ENCODE results near the gene ZNF76. TPM values are rescaled to one million over a fixed set of nuclear protein-coding genes. Genes with fewer than 3 reads are reported as not detected.

Gene ZNF76
- polyA plus RNA-seq, 1 donor, result 35.7 TPM

DNA sequence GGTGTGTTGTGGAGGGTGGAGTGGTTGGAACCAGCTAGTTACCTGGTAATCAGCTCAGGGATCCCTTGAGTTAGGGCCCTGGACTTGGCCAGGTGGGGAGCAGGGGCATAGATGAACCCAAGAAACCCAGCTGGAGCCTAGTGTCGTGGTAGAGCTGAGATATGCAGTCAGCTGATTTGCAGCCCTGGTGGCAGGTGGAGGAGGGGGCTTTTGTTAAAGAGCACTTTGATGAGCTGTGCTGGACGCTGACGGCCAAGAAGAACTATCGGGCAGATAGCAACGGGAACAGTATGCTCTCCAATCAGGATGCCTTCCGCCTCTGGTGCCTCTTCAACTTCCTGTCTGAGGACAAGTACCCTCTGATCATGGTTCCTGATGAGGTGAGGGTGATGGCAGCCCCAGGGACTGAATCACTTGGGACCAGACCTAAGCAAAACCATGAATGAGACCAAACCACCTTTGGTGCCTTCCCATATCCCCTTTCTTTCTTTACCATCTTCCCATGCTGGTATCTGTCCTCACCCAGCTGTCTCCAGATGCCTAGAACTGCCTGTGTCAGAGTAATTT, 50.8 kb downstream of the ZNF76 start:
- no peak for DNase-seq
- Histone ChIP-seq H3K4me1 (ENCODE audit: control insufficient read depth, insufficient read depth, low read length) (no peaks in the 10 kb centered on the region), H3K9me3 (ENCODE audit: control insufficient read depth, low read depth, low read length) (no peaks in the 10 kb centered on the region), H3K27me3 (ENCODE audit: control insufficient read depth, insufficient read depth, low read length) (no peaks in the 10 kb centered on the region), H3K27ac (ENCODE audit: low read length) (no peak overlapping the region), H3K4me3 (ENCODE audit: low read length) (no peak overlapping the region), H3K36me3 (ENCODE audit: control insufficient read depth, insufficient read depth, low read length) (peaks cover 2% of the 10 kb centered on the region)
- WGBS (ENCODE audit: insufficient coverage, low lambda C conversion rate), result no CpG with 5 or more reads among the region's 6 CpGs

GRCh38 chr6:35311390-35312075, 52.0 kb downstream of the ZNF76 start:
- WGBS (ENCODE audit: insufficient coverage, low lambda C conversion rate), result no CpG with 5 or more reads among the region's 6 CpGs
- no peaks in the 10 kb centered on the region for H3K4me1 ChIP-seq (ENCODE audit: control insufficient read depth, insufficient read depth, low read length)
- H3K36me3 ChIP-seq (ENCODE audit: control insufficient read depth, insufficient read depth, low read length), result peaks cover 2% of the 10 kb centered on the region
- H3K27ac ChIP-seq (ENCODE audit: low read length), result no peak overlapping the region
- H3K4me3 ChIP-seq (ENCODE audit: low read length), result no peak overlapping the region
- no peaks in the 10 kb centered on the region for H3K9me3 ChIP-seq (ENCODE audit: control insufficient read depth, low read depth, low read length)
- no peaks in the 10 kb centered on the region for H3K27me3 ChIP-seq (ENCODE audit: control insufficient read depth, insufficient read depth, low read length)
- no peak for DNase-seq

DNA sequence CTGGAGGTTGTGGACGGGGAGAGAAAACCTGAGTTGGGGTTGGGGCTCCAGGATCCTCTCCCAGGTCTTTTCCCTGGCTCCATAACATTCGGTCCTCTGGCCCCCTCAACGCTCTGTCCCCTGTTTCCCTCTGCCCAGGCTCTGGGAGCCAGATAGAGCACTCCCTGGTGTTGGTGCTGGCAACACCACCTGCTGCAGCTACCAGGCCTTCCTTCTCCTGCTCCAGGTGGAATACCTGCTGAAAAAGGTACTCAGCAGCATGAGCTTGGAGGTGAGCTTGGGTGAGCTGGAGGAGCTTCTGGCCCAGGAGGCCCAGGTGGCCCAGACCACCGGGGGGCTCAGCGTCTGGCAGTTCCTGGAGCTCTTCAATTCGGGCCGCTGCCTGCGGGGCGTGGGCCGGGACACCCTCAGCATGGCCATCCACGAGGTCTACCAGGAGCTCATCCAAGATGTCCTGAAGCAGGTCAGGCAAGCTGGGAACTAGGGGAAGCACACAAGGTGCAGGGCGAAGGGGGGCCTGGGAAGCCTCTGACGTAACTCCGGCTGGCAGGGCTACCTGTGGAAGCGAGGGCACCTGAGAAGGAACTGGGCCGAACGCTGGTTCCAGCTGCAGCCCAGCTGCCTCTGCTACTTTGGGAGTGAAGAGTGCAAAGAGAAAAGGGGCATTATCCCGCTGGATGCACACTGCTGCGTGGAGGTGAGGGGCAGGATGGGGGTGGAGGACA, 52.7 kb downstream of the ZNF76 start:
- Histone ChIP-seq H3K9me3 (ENCODE audit: control insufficient read depth, low read depth, low read length) (no peaks in the 10 kb centered on the region), H3K36me3 (ENCODE audit: control insufficient read depth, insufficient read depth, low read length) (peaks cover 2% of the 10 kb centered on the region), H3K27ac (ENCODE audit: low read length) (no peak overlapping the region), H3K4me3 (ENCODE audit: low read length) (no peak overlapping the region), H3K27me3 (ENCODE audit: control insufficient read depth, insufficient read depth, low read length) (no peaks in the 10 kb centered on the region), H3K4me1 (ENCODE audit: control insufficient read depth, insufficient read depth, low read length) (no peaks in the 10 kb centered on the region)
- no peak for DNase-seq
- no CpG with 5 or more reads among the region's 19 CpGs for WGBS (ENCODE audit: insufficient coverage, low lambda C conversion rate)

- Histone ChIP-seq H3K27ac (ENCODE audit: low read length) (no peak overlapping the region), H3K27me3 (ENCODE audit: control insufficient read depth, insufficient read depth, low read length) (no peaks in the 10 kb centered on the region), H3K9me3 (ENCODE audit: control insufficient read depth, low read depth, low read length) (peaks cover 3% of the 10 kb centered on the region), H3K36me3 (ENCODE audit: control insufficient read depth, insufficient read depth, low read length) (peaks cover 2% of the 10 kb centered on the region), H3K4me1 (ENCODE audit: control insufficient read depth, insufficient read depth, low read length) (peaks cover 4% of the 10 kb centered on the region), H3K4me3 (ENCODE audit: low read length) (no peak overlapping the region)
- DNase-seq, result no peak
- WGBS (ENCODE audit: insufficient coverage, low lambda C conversion rate), result no CpG with 5 or more reads among the region's 2 CpGs
Observed at GRCh38 chr6:35312807-35313206, 53.3 kb downstream of the ZNF76 start.

GRCh38 chr6:35317483-35318195, 58.1 kb downstream of the ZNF76 start:
- no peak for DNase-seq
- peaks cover 3% of the 10 kb centered on the region for H3K36me3 ChIP-seq (ENCODE audit: control insufficient read depth, insufficient read depth, low read length)

GRCh38 chr6:35318196-35319171, 58.9 kb downstream of the ZNF76 start:
- H3K36me3 ChIP-seq (ENCODE audit: control insufficient read depth, insufficient read depth, low read length), result peaks cover 3% of the 10 kb centered on the region
- no peaks in the 10 kb centered on the region for H3K27me3 ChIP-seq (ENCODE audit: control insufficient read depth, insufficient read depth, low read length)
- H3K4me3 ChIP-seq (ENCODE audit: low read length), result peak overlapping the region; percentile 58
- H3K9me3 ChIP-seq (ENCODE audit: control insufficient read depth, low read depth, low read length), result peaks cover 3% of the 10 kb centered on the region
- 0% methylated on average over 1 of the region's 55 CpGs for WGBS (ENCODE audit: insufficient coverage, low lambda C conversion rate)
- DNase-seq, result peak; percentile 87 to 93
- H3K27ac ChIP-seq (ENCODE audit: low read length), result peak overlapping the region; percentile 92
- H3K4me1 ChIP-seq (ENCODE audit: control insufficient read depth, insufficient read depth, low read length), result peaks cover 15% of the 10 kb centered on the region

More at GRCh38 chr6:35317483-35318195, 58.1 kb downstream of the ZNF76 start:
- Histone ChIP-seq H3K9me3 (ENCODE audit: control insufficient read depth, low read depth, low read length) (peaks cover 3% of the 10 kb centered on the region), H3K4me3 (ENCODE audit: low read length) (peak overlapping the region; percentile 47), H3K27ac (ENCODE audit: low read length) (peak overlapping the region; percentile 5), H3K4me1 (ENCODE audit: control insufficient read depth, insufficient read depth, low read length) (peaks cover 15% of the 10 kb centered on the region), H3K27me3 (ENCODE audit: control insufficient read depth, insufficient read depth, low read length) (no peaks in the 10 kb centered on the region)
- WGBS (ENCODE audit: insufficient coverage, low lambda C conversion rate), result no CpG with 5 or more reads among the region's 28 CpGs

GRCh38 chr6:35319346-35320030, 60.0 kb downstream of the ZNF76 start:
- peaks cover 3% of the 10 kb centered on the region for H3K36me3 ChIP-seq (ENCODE audit: control insufficient read depth, insufficient read depth, low read length)
- peak overlapping the region; percentile 92 for H3K27ac ChIP-seq (ENCODE audit: low read length)

GRCh38 chr6:35320031-35320410, 60.5 kb downstream of the ZNF76 start:
- DNase-seq, result no peak
- H3K27ac ChIP-seq (ENCODE audit: low read length), result no peak overlapping the region
- H3K27me3 ChIP-seq (ENCODE audit: control insufficient read depth, insufficient read depth, low read length), result no peaks in the 10 kb centered on the region
- H3K9me3 ChIP-seq (ENCODE audit: control insufficient read depth, low read depth, low read length), result peaks cover 3% of the 10 kb centered on the region
- no CpG with 5 or more reads among the region's 2 CpGs for WGBS (ENCODE audit: insufficient coverage, low lambda C conversion rate)
- H3K4me1 ChIP-seq (ENCODE audit: control insufficient read depth, insufficient read depth, low read length), result peaks cover 15% of the 10 kb centered on the region
- H3K36me3 ChIP-seq (ENCODE audit: control insufficient read depth, insufficient read depth, low read length), result peaks cover 3% of the 10 kb centered on the region
- H3K4me3 ChIP-seq (ENCODE audit: low read length), result no peak overlapping the region

More at GRCh38 chr6:35319346-35320030, 60.0 kb downstream of the ZNF76 start:
- no peak for DNase-seq
- Histone ChIP-seq H3K27me3 (ENCODE audit: control insufficient read depth, insufficient read depth, low read length) (no peaks in the 10 kb centered on the region), H3K4me1 (ENCODE audit: control insufficient read depth, insufficient read depth, low read length) (peaks cover 15% of the 10 kb centered on the region), H3K9me3 (ENCODE audit: control insufficient read depth, low read depth, low read length) (peaks cover 3% of the 10 kb centered on the region), H3K4me3 (ENCODE audit: low read length) (no peak overlapping the region)
- no CpG with 5 or more reads among the region's 20 CpGs for WGBS (ENCODE audit: insufficient coverage, low lambda C conversion rate)

GRCh38 chr6:35321091-35321490, 61.6 kb downstream of the ZNF76 start:
- WGBS (ENCODE audit: insufficient coverage, low lambda C conversion rate), result no CpG with 5 or more reads among the region's 8 CpGs
- no peaks in the 10 kb centered on the region for H3K27me3 ChIP-seq (ENCODE audit: control insufficient read depth, insufficient read depth, low read length)
- H3K4me3 ChIP-seq (ENCODE audit: low read length), result no peak overlapping the region
- H3K27ac ChIP-seq (ENCODE audit: low read length), result no peak overlapping the region
- H3K36me3 ChIP-seq (ENCODE audit: control insufficient read depth, insufficient read depth, low read length), result peaks cover 3% of the 10 kb centered on the region
- peaks cover 15% of the 10 kb centered on the region for H3K4me1 ChIP-seq (ENCODE audit: control insufficient read depth, insufficient read depth, low read length)
- peaks cover 3% of the 10 kb centered on the region for H3K9me3 ChIP-seq (ENCODE audit: control insufficient read depth, low read depth, low read length)
- DNase-seq, result no peak
